Activated CD4-positive, alpha-beta T cell treated with anti-CD3 and anti-CD28 coated beads for 36 hours (primary cell): Measurements from ENCODE around the gene EIF1AD. TPM values are rescaled to one million over a fixed set of nuclear protein-coding genes. Genes with fewer than 3 reads are reported as not detected.

Experiments
- ATAC-seq: fragments of 200-7000 bp; cut with Tn5 transposase; one replicate; pipeline ENCODE4 v1.10.0; 2021; ENCODE audit warnings: mild to moderate bottlenecking, moderate library complexity
- CTCF ChIA-PET: fragments of 350-600 bp; sonication (Branson Sonifier 250); formaldehyde crosslinking; loops from one replicate; lab custom pipeline; 2021; ENCODE audit warnings: antibody characterized with exemption; lab: Charles Lee
- POLR2A ChIA-PET: fragments of 350-600 bp; sonication (Branson Sonifier 250); formaldehyde crosslinking; loops from one replicate; lab custom pipeline; 2021; ENCODE audit warnings: antibody characterized with exemption, inconsistent platforms; lab: Charles Lee
- DNase-seq: peaks from one replicate; pipeline ENCODE4 v3.0.0-alpha.2; 2020
- H3K27ac Mint-ChIP-seq: one replicate; pipeline ENCODE4 v1.8.0; 2021; ENCODE audit warnings: mixed read lengths
- H3K27me3 Mint-ChIP-seq: one replicate; pipeline ENCODE4 v1.8.0; 2021; ENCODE audit warnings: mixed read lengths
- H3K36me3 Mint-ChIP-seq: one replicate; pipeline ENCODE4 v1.8.0; 2021; ENCODE audit warnings: low read depth, mixed read lengths
- H3K4me1 Mint-ChIP-seq: one replicate; pipeline ENCODE4 v1.8.0; 2021; ENCODE audit warnings: mixed read lengths
- H3K4me3 Mint-ChIP-seq: one replicate; pipeline ENCODE4 v1.8.0; 2021; ENCODE audit warnings: mild to moderate bottlenecking, moderate library complexity, mixed read lengths
- H3K9me3 Mint-ChIP-seq: one replicate; pipeline ENCODE4 v1.8.0; 2021; ENCODE audit warnings: low read depth, mixed read lengths
- intact Hi-C, 2 experiments: fragments of 100-400 bp; cut with DNase I in 1 of 2; cut with micrococcal nuclease in 1 of 2; formaldehyde crosslinking; loops; one replicate each; pipeline versions ENCODE4 v1.14.2 to v1.15.1; 2022 to 2024; cut with DNase I, micrococcal nuclease
- total RNA-seq, 2 experiments: library from RNA; stranded (reverse); gene quantifications; one replicate each; pipeline ENCODE4 v1.2.3, GENCODE V29; 2021

Gene EIF1AD
- 10 to 100 TPM; 45.1 to 52.2 TPM for total RNA-seq

GRCh38 chr11:66001942-66002647 is at the start of gene EIF1AD, which contains the start of gene BANF1:
EIF1AD (minus strand) TSS chr11:66002157; CDS start chr11:66000389, 1,768 bp downstream.
BANF1 (plus strand) TSS chr11:66002503; CDS start chr11:66003251, 748 bp downstream.
- DNase-seq (peak; percentile 95), ATAC-seq (peak; percentile 88)
- Mint-ChIP-seq H3K27me3 (no peaks in the 10 kb centered on the region), H3K4me1 (peaks cover 36% of the 10 kb centered on the region), H3K27ac (peak within 1 kb of the TSS; percentile 98), H3K4me3 (peak within 1 kb of the TSS; percentile 100), H3K36me3 (peaks cover 59% of the 10 kb centered on the region), H3K9me3 (no peaks in the 10 kb centered on the region)
- POLR2A ChIA-PET: interaction anchor here (0.6 to 1.5 kb wide), 6 partner anchors 11 to 310 kb away, joined by 3 to 6 read pairs (median 4); partner anchors contain the start of genes FIBP and SF3B2
- CTCF ChIA-PET: interaction anchor here (0.6 to 1.5 kb wide), 12 partner anchors 9 to 282 kb away, joined by 3 to 10 read pairs (median 4); partner anchors contain the start of genes CST6, FIBP, MUS81 and RNASEH2C
- intact Hi-C loops: loop anchor here (1.0 to 5.0 kb wide), 26 partner anchors 21 to 590 kb away; partner anchors contain the start of genes KAT5 (in 2 of the 2), SART1 (in 2 of the 2), SF3B2 (in 2 of the 2) and AP5B1 (in 1 of the 2)

- Mint-ChIP-seq H3K27me3 (peaks cover 4% of the 10 kb centered on the region), H3K36me3 (peaks cover 24% of the 10 kb centered on the region), H3K27ac (peak overlapping the region; percentile 95), H3K9me3 (no peaks in the 10 kb centered on the region), H3K4me3 (peak overlapping the region; percentile 91), H3K4me1 (peaks cover 36% of the 10 kb centered on the region)
- DNase-seq: no peak
- intact Hi-C loops: loop anchor here (5.0 kb wide), 3 partner anchors 49 to 806 kb away; partner anchors contain the start of genes BANF1 (in 1 of the 2), EIF1AD (in 1 of the 2), LRFN4 (in 1 of the 2) and MRPL11 (in 1 of the 2)
- ChIA-PET POLR2A (no interaction called here), CTCF (interaction anchor here (0.6 to 7.5 kb wide), 9 partner anchors 16 to 162 kb away, joined by 3 to 63 read pairs (median 4); partner anchors contain the start of gene FIBP)
- no peak for ATAC-seq
Observed at GRCh38 chr11:66051371-66051765, 49.4 kb upstream of the EIF1AD start.

GRCh38 chr11:66050581-66051231 is 48.7 kb upstream of the EIF1AD start:
- Mint-ChIP-seq H3K4me1 (peaks cover 39% of the 10 kb centered on the region), H3K27ac (peak overlapping the region; percentile 95), H3K27me3 (peaks cover 4% of the 10 kb centered on the region), H3K4me3 (peak overlapping the region; percentile 91), H3K36me3 (peaks cover 21% of the 10 kb centered on the region), H3K9me3 (no peaks in the 10 kb centered on the region)
- ATAC-seq (no peak), DNase-seq (no peak)
- intact Hi-C loops: loop anchor here (5.0 kb wide), 3 partner anchors 48 to 807 kb away; partner anchors contain the start of genes BANF1 (in 1 of the 2), EIF1AD (in 1 of the 2), LRFN4 (in 1 of the 2) and MRPL11 (in 1 of the 2)
- ChIA-PET POLR2A (no interaction called here), CTCF (interaction anchor here (0.6 to 7.5 kb wide), 9 partner anchors 16 to 509 kb away, joined by 3 to 63 read pairs (median 4); partner anchors contain the start of gene FIBP)

- Mint-ChIP-seq H3K4me1 (peaks cover 44% of the 10 kb centered on the region), H3K36me3 (peaks cover 11% of the 10 kb centered on the region), H3K27ac (no peak within 1 kb of the TSS), H3K27me3 (peaks cover 4% of the 10 kb centered on the region), H3K4me3 (no peak within 1 kb of the TSS), H3K9me3 (no peaks in the 10 kb centered on the region)
- DNase-seq: no peak
- ATAC-seq: no peak
- intact Hi-C loops: no loop called here
- ChIA-PET CTCF (interaction anchor here (0.9 to 7.5 kb wide), 6 partner anchors 12 to 337 kb away, joined by 3 to 63 read pairs (median 4); no protein-coding TSS in a partner anchor), POLR2A (no interaction called here)
Observed at GRCh38 chr11:66048547-66049323, 46.8 kb upstream of the EIF1AD start, which contains the start of gene GAL3ST3. GAL3ST3 (minus strand) TSS chr11:66049161; CDS start chr11:66045415, 3,746 bp downstream.

- no peak for ATAC-seq
- ChIA-PET CTCF (interaction anchor here (0.6 to 4.9 kb wide), 8 partner anchors 11 to 772 kb away, joined by 3 to 19 read pairs (median 3); no protein-coding TSS in a partner anchor), POLR2A (interaction anchor here (0.7 kb wide), 1 partner anchor 9 kb away, joined by 3 read pairs; no protein-coding TSS in a partner anchor)
- peaks cover 35% of the 10 kb centered on the region for H3K4me1 Mint-ChIP-seq
- H3K27ac Mint-ChIP-seq: no peak overlapping the region
- peaks cover 4% of the 10 kb centered on the region for H3K27me3 Mint-ChIP-seq
- intact Hi-C loops: no loop called here
- no peak for DNase-seq
- no peak overlapping the region for H3K4me3 Mint-ChIP-seq
- H3K9me3 Mint-ChIP-seq: no peaks in the 10 kb centered on the region
- H3K36me3 Mint-ChIP-seq: peaks cover 6% of the 10 kb centered on the region
Observed at GRCh38 chr11:66047541-66048365, 45.8 kb upstream of the EIF1AD start.

GRCh38 chr11:66046901-66047300 is 44.9 kb upstream of the EIF1AD start:
- no peak for DNase-seq
- peaks cover 32% of the 10 kb centered on the region for H3K4me1 Mint-ChIP-seq
- H3K36me3 Mint-ChIP-seq: no peaks in the 10 kb centered on the region
- H3K27me3 Mint-ChIP-seq: peaks cover 4% of the 10 kb centered on the region
- intact Hi-C loops: no loop called here
- no peak for ATAC-seq
- POLR2A ChIA-PET: no interaction called here
- no peaks in the 10 kb centered on the region for H3K9me3 Mint-ChIP-seq
- CTCF ChIA-PET: interaction anchor here (0.6 to 4.9 kb wide), 7 partner anchors 10 to 772 kb away, joined by 3 to 19 read pairs (median 3); no protein-coding TSS in a partner anchor
- H3K27ac Mint-ChIP-seq: no peak overlapping the region
- no peak overlapping the region for H3K4me3 Mint-ChIP-seq

- no peak overlapping the region for H3K27ac Mint-ChIP-seq
- ATAC-seq: peak; percentile 93
- peaks cover 22% of the 10 kb centered on the region for H3K4me1 Mint-ChIP-seq
- peaks cover 4% of the 10 kb centered on the region for H3K27me3 Mint-ChIP-seq
- CTCF ChIA-PET: interaction anchor here (0.5 to 4.9 kb wide), 45 partner anchors 8 to 485 kb away, joined by 3 to 29 read pairs (median 4); partner anchors contain the start of genes BANF1, CATSPER1, EIF1AD and MUS81
- H3K4me3 Mint-ChIP-seq: peak overlapping the region; percentile 21
- H3K9me3 Mint-ChIP-seq: no peaks in the 10 kb centered on the region
- POLR2A ChIA-PET: interaction anchor here (0.9 to 1.2 kb wide), 2 partner anchors 8 to 43 kb away, joined by 3 to 5 read pairs; partner anchors contain the start of gene BANF1
- intact Hi-C loops: loop anchor here in 1 of 2 experiments (2.0 kb wide), 1 partner anchor 42 kb away; the partner anchor contains the start of genes BANF1 and EIF1AD
- peak; percentile 91 for DNase-seq
- no peaks in the 10 kb centered on the region for H3K36me3 Mint-ChIP-seq
Observed at GRCh38 chr11:66045177-66045639, 43.3 kb upstream of the EIF1AD start.

- DNase-seq (peak; percentile 37), ATAC-seq (peak; percentile 78)
- Mint-ChIP-seq H3K27me3 (peaks cover 4% of the 10 kb centered on the region), H3K4me3 (no peak overlapping the region), H3K36me3 (no peaks in the 10 kb centered on the region), H3K4me1 (peaks cover 22% of the 10 kb centered on the region), H3K27ac (no peak overlapping the region), H3K9me3 (no peaks in the 10 kb centered on the region)
- CTCF ChIA-PET: interaction anchor here (0.5 to 4.9 kb wide), 40 partner anchors 8 to 430 kb away, joined by 3 to 29 read pairs (median 4); partner anchors contain the start of genes BANF1, CATSPER1, EIF1AD and PACS1
- POLR2A ChIA-PET: interaction anchor here (0.9 to 1.2 kb wide), 2 partner anchors 7 to 42 kb away, joined by 3 to 5 read pairs; partner anchors contain the start of gene BANF1
- intact Hi-C loops: loop anchor here in 1 of 2 experiments (2.0 kb wide), 1 partner anchor 42 kb away; the partner anchor contains the start of genes BANF1 and EIF1AD
Observed at GRCh38 chr11:66044757-66045156, 42.8 kb upstream of the EIF1AD start.
